SK-N-SH (cell line): ENCODE results near the gene SERPIND1. TPM values are rescaled to one million over a fixed set of nuclear protein-coding genes. Genes with fewer than 3 reads are reported as not detected.

Experiments
- CTCF ChIA-PET: fragments of 300-600, 350-600 bp; formaldehyde crosslinking; extraction: SDS; loops from one replicate; lab custom pipeline; 2021; lab: Yijun Ruan, JAX
- POLR2A ChIA-PET: fragments of 350-600 bp; sonication (Branson Sonifier 250); formaldehyde crosslinking; extraction: SDS; loops from one replicate; lab custom pipeline; 2020; ENCODE audit warnings: antibody characterized with exemption, inconsistent platforms; lab: Yijun Ruan, JAX
- DNase-seq: peaks from one replicate; pipeline ENCODE4 v3.0.0; 2012
- H2AFZ ChIP-seq: fragments of 200-600 bp; sonication (generic); 2 replicates; pipeline ENCODE4 v1.8.1; 2016; ENCODE audit warnings: antibody characterized with exemption, mild to moderate bottlenecking, low read depth
- H3F3A ChIP-seq: fragments of 200-600 bp; sonication (generic); replicated peaks from 2 replicates; pipeline ENCODE3; 2016; ENCODE audit warnings: antibody characterized with exemption, mild to moderate bottlenecking; ENCODE audit not compliant: insufficient read depth
- H3K27ac ChIP-seq, 2 experiments: fragments of 200-500 bp in 1 of 2; fragments of 200-600 bp in 1 of 2; sonication (Bioruptor generic) in 1 of 2; sonication (generic), shearing (Covaris generic) in 1 of 2; 2 replicates each; pipeline versions ENCODE4 v1.5.1 to v1.6.1; 2014 to 2016; ENCODE audit warnings: low read depth in 2 of 2, inconsistent platforms in 1 of 2, low read length in 1 of 2, mild to moderate bottlenecking in 1 of 2, mixed read lengths in 1 of 2
- H3K27me3 ChIP-seq: fragments of 200-600 bp; sonication (generic), shearing (Covaris generic); 2 replicates; pipeline ENCODE4 v1.6.1; 2016; ENCODE audit warnings: mixed run types; ENCODE audit not compliant: insufficient read depth
- H3K36me3 ChIP-seq, 2 experiments: fragments of 200-500 bp in 1 of 2; fragments of 200-600 bp in 1 of 2; sonication (Bioruptor generic) in 1 of 2; sonication (generic) in 1 of 2; replicated peaks in 1 of 2; 2 replicates each; pipeline versions ENCODE3 to v1.5.1; 2014 to 2016; ENCODE audit warnings: low read length in 1 of 2, mild to moderate bottlenecking in 1 of 2; ENCODE audit not compliant: insufficient read depth in 2 of 2, control insufficient read depth in 1 of 2
- H3K4me1 ChIP-seq, 2 experiments: fragments of 200-500 bp in 1 of 2; fragments of 200-600 bp in 1 of 2; sonication (Bioruptor generic) in 1 of 2; sonication (generic), shearing (Covaris generic) in 1 of 2; 2 replicates each; pipeline versions ENCODE4 v1.5.1 to v1.6.1; 2014 to 2016; ENCODE audit warnings: low read depth in 1 of 2, low read length in 1 of 2, mixed run types in 1 of 2; ENCODE audit not compliant: insufficient read depth in 2 of 2, control insufficient read depth in 1 of 2
- H3K4me2 ChIP-seq: fragments of 200-600 bp; sonication (generic), shearing (Covaris generic); 2 replicates; pipeline ENCODE4 v1.6.1; 2017; ENCODE audit warnings: mixed run types
- H3K4me3 ChIP-seq, 2 experiments: fragments of 200-500 bp in 1 of 2; fragments of 200-600 bp in 1 of 2; sonication (Bioruptor generic) in 1 of 2; sonication (generic), shearing (Covaris generic) in 1 of 2; 2 replicates each; pipeline versions ENCODE4 v1.5.1 to v1.8.1; 2014 to 2016; ENCODE audit warnings: low read depth in 2 of 2, inconsistent platforms in 1 of 2, low read length in 1 of 2, mild to moderate bottlenecking in 1 of 2, mixed read lengths in 1 of 2, moderate library complexity in 1 of 2
- H3K79me2 ChIP-seq: fragments of 200-600 bp; sonication (generic); 2 replicates; pipeline ENCODE4 v1.8.1; 2017; ENCODE audit warnings: mild to moderate bottlenecking; ENCODE audit not compliant: insufficient read depth
- H3K9ac ChIP-seq: fragments of 200-600 bp; sonication (generic); 2 replicates; pipeline ENCODE4 v1.6.1; 2017; ENCODE audit warnings: mixed run types
- H3K9me2 ChIP-seq: fragments of 200-600 bp; sonication (generic); 2 replicates; pipeline ENCODE4 v1.6.1; 2017; ENCODE audit warnings: mixed run types
- H3K9me3 ChIP-seq: fragments of 200-600 bp; sonication (generic); 2 replicates; pipeline ENCODE4 v1.6.1; 2017; ENCODE audit warnings: mixed run types, mild to moderate bottlenecking, moderate library complexity
- H4K20me1 ChIP-seq: fragments of 200-600 bp; sonication (generic); 2 replicates; pipeline ENCODE4 v1.6.1; 2017; ENCODE audit warnings: mild to moderate bottlenecking, mixed run types; ENCODE audit not compliant: insufficient read depth
- CHD2 ChIP-seq: fragments of 150-350 bp; IDR thresholded peaks from 2 replicates; pipeline ENCODE4 v1.6.1; 2018; ENCODE audit warnings: low read length; ENCODE audit not compliant: partially characterized antibody
- EP300 ChIP-seq, 2 experiments: IDR thresholded peaks; 2 replicates each; pipeline versions ENCODE4 v1.4.0 to v1.6.1; 2012; ENCODE audit warnings: borderline replicate concordance in 1 of 2, low read depth in 1 of 2, low read length in 1 of 2
- EZH2phosphoT487 ChIP-seq: fragments of 200-600 bp; sonication (generic); IDR thresholded peaks from 2 replicates; pipeline ENCODE4 v1.6.1; 2017; ENCODE audit warnings: low read depth, mixed run types, mild to moderate bottlenecking, antibody characterized with exemption, moderate library complexity, borderline replicate concordance
- FOSL2 ChIP-seq: IDR thresholded peaks from 2 replicates; pipeline ENCODE4 v1.4.0; 2012; ENCODE audit warnings: low read depth, mild to moderate bottlenecking, moderate library complexity, borderline replicate concordance
- FOXM1 ChIP-seq: IDR thresholded peaks from 2 replicates; pipeline ENCODE4 v1.4.0; 2012; ENCODE audit warnings: low read depth, mild to moderate bottlenecking
- GABPA ChIP-seq: IDR thresholded peaks from 2 replicates; pipeline ENCODE4 v1.4.0; 2012; ENCODE audit warnings: low read depth, mild to moderate bottlenecking
- JUND ChIP-seq: IDR thresholded peaks from 2 replicates; pipeline ENCODE4 v1.4.0; 2012
- NRF1 ChIP-seq: IDR thresholded peaks from 2 replicates; pipeline ENCODE4 v1.6.1; 2012; ENCODE audit warnings: low read depth, mild to moderate bottlenecking, low read length
- POLR2AphosphoS5 ChIP-seq: IDR thresholded peaks from 2 replicates; pipeline ENCODE4 v1.6.1; 2012; ENCODE audit warnings: low read depth, low read length
- RAD21 ChIP-seq: IDR thresholded peaks from 2 replicates; pipeline ENCODE4 v1.6.1; 2012; ENCODE audit warnings: mild to moderate bottlenecking, low read length
- SIN3A ChIP-seq: IDR thresholded peaks from 2 replicates; pipeline ENCODE4 v1.6.1; 2012; ENCODE audit warnings: low read depth, mild to moderate bottlenecking, low read length, moderate library complexity, borderline replicate concordance
- SMC3 ChIP-seq: IDR thresholded peaks from 2 replicates; pipeline ENCODE4 v1.6.1; 2012; ENCODE audit warnings: low read depth, low read length, improper control_type of control experiment
- TAF1 ChIP-seq: IDR thresholded peaks from 2 replicates; pipeline ENCODE4 v1.6.1; 2012; ENCODE audit warnings: low read depth, mild to moderate bottlenecking, low read length, moderate library complexity, borderline replicate concordance
- TEAD4 ChIP-seq: IDR thresholded peaks from 2 replicates; pipeline ENCODE4 v1.4.0; 2012; ENCODE audit warnings: mild to moderate bottlenecking, borderline replicate concordance; ENCODE audit not compliant: insufficient read depth
- USF1 ChIP-seq: IDR thresholded peaks from 2 replicates; pipeline ENCODE4 v1.4.0; 2012; ENCODE audit warnings: low read depth, borderline replicate concordance
- USF2 ChIP-seq: fragments of 150-350 bp; IDR thresholded peaks from 2 replicates; pipeline ENCODE4 v1.6.1; 2017; ENCODE audit warnings: antibody characterized with exemption, low read length, low read depth, borderline replicate concordance
- YY1 ChIP-seq: IDR thresholded peaks from 2 replicates; pipeline ENCODE4 v1.4.0; 2012; ENCODE audit warnings: low read depth, mild to moderate bottlenecking
- ZBTB33 ChIP-seq: IDR thresholded peaks from 2 replicates; pipeline ENCODE4 v1.4.0; 2012; ENCODE audit warnings: low read depth, borderline replicate concordance
- WGBS: methylation state at CpG from one replicate; pipeline ENCODE4 v1.1.6; 2017; ENCODE audit warnings: low lambda C conversion rate; 5-methylcytosine and 5-hydroxymethylcytosine counted together
- polyA plus RNA-seq, 3 experiments: library from polyadenylated mRNA; depleted of rRNA; stranded (reverse); fragments of >200 nt; gene quantifications; 2 replicates each; pipeline ENCODE4 v1.2.3, GENCODE V29; 2012
- TF ChIP-seq, protein P1 (sequence below): fragments of 200-600 bp; sonication (generic); IDR thresholded peaks from 2 replicates; pipeline ENCODE4 v1.6.1; 2017; ENCODE audit warnings: antibody characterized with exemption, mild to moderate bottlenecking, moderate library complexity
- TF ChIP-seq, protein P2 (sequence below): IDR thresholded peaks from 2 replicates; pipeline ENCODE4 v1.4.0; 2012; ENCODE audit warnings: low read depth

SERPIND1 gene
- polyA plus RNA-seq, 1 of the 3 experiments (the other 2 are of a cell fraction) = not detected

GRCh38 chr22:20748731-20749428, 25.0 kb upstream of the SERPIND1 start (continued):
- no peak for TF ChIP-seq FOXM1
- no peak for TF ChIP-seq SMC3
- TF ChIP-seq, protein P1, sequence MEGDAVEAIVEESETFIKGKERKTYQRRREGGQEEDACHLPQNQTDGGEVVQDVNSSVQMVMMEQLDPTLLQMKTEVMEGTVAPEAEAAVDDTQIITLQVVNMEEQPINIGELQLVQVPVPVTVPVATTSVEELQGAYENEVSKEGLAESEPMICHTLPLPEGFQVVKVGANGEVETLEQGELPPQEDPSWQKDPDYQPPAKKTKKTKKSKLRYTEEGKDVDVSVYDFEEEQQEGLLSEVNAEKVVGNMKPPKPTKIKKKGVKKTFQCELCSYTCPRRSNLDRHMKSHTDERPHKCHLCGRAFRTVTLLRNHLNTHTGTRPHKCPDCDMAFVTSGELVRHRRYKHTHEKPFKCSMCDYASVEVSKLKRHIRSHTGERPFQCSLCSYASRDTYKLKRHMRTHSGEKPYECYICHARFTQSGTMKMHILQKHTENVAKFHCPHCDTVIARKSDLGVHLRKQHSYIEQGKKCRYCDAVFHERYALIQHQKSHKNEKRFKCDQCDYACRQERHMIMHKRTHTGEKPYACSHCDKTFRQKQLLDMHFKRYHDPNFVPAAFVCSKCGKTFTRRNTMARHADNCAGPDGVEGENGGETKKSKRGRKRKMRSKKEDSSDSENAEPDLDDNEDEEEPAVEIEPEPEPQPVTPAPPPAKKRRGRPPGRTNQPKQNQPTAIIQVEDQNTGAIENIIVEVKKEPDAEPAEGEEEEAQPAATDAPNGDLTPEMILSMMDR = no peak
- no peak for TF ChIP-seq RAD21
- TF ChIP-seq GABPA = no peak
- no peak for TF ChIP-seq EP300 (IDR thresholded peaks at IDR 0.05; ENCODE audit: borderline replicate concordance in 1 of 2, low read depth in 1 of 2, low read length in 1 of 2)
- TF ChIP-seq, protein P2, sequence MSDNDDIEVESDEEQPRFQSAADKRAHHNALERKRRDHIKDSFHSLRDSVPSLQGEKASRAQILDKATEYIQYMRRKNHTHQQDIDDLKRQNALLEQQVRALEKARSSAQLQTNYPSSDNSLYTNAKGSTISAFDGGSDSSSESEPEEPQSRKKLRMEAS = no peak
- no peak for TF ChIP-seq TEAD4
- TF ChIP-seq NRF1 = no peak
- TF ChIP-seq CHD2 = no peak
- no peak for TF ChIP-seq SIN3A

GRCh38 chr22:20749453-20749852, 24.5 kb upstream of the SERPIND1 start:
- Histone ChIP-seq H3F3A (no peaks in the 10 kb centered on the region), H3K4me1 (peaks cover 0 to 4% of the 10 kb centered on the region in 2 experiments; a peak in 1 of 4 replicates), H3K27ac (no peak overlapping the region), H3K9me3 (no peaks in the 10 kb centered on the region), H3K4me2 (no peak overlapping the region), H4K20me1 (no peaks in the 10 kb centered on the region; the same call in 1 of the 2 replicates), H2AFZ (no peak overlapping the region), H3K4me3 (no peak overlapping the region), H3K36me3 (peaks cover 5 to 44% of the 10 kb centered on the region in 2 experiments), H3K9ac (no peak overlapping the region), H3K9me2 (no peaks in the 10 kb centered on the region), H3K79me2 (no peaks in the 10 kb centered on the region), H3K27me3 (no peaks in the 10 kb centered on the region)
- DNase-seq = no peak
- WGBS = 92% methylated on average over 3 of the region's 3 CpGs
- ChIA-PET CTCF (interaction anchor here (1.0 to 1.1 kb wide), 2 partner anchors 11 to 185 kb away, joined by 3 read pairs; no protein-coding TSS in a partner anchor), POLR2A (no interaction called here)
- TF ChIP-seq, protein P2 = no peak
- no peak for TF ChIP-seq USF2
- no peak for TF ChIP-seq JUND
- TF ChIP-seq EZH2phosphoT487 = no peak
- TF ChIP-seq SMC3 = no peak
- no peak for TF ChIP-seq FOSL2
- TF ChIP-seq CHD2 = no peak
- TF ChIP-seq TEAD4 = no peak
- TF ChIP-seq ZBTB33 = no peak
- no peak for TF ChIP-seq POLR2AphosphoS5
- TF ChIP-seq, protein P1 = no peak
- TF ChIP-seq GABPA = no peak
- TF ChIP-seq USF1 = no peak
- no peak for TF ChIP-seq TAF1
- TF ChIP-seq YY1 = no peak
